GM19468 (cell line): ENCODE measurements around the gene ACADSB.

Experiments
- ATAC-seq: cut with Tn5 transposase; IDR thresholded peaks from one replicate; pipeline ENCODE4 v1.9.1; 2021; ENCODE audit warnings: mild to moderate bottlenecking, moderate library complexity, moderate number of reproducible peaks; ENCODE audit not compliant: unreplicated experiment; ENCODE audit errors: extremely low read depth

The ACADSB gene

DNA sequence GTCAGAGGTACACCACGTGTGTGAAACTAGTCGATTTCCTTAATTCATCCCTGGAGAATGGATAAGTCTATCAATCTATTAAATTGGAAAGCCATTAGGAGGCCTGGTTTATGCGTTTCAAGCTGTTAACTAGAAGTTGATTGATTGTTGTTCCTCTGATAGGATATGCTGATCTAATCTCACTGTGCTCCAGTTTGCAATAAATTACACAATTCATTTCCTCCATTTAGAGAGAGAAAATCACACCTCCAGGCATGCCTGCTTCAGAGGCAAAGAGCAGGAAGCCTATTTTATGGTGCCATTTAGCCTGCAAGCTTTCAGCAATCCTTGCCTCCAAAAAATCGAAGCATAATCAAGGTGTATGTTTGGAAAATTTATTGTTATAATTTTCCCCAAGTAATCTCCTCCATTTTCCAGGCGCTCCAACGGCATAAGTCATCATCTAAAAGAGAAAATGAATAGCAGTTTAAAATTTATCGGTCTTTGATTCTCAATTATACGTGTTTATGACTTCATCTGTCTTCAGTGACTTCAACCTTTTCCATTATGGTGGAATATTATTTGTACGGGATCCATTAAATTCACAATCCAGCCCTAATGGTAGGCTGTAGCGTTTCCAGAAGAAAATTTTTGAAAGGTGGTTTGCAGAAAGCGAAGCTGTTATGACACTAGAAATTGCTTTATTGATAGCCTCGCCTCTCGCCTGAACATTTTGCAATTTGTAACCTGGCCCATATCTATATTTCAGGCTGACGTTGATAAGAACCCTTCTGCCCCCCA lies 84.0 kb downstream of the ACADSB start:
- ATAC-seq, result no peak

DNA sequence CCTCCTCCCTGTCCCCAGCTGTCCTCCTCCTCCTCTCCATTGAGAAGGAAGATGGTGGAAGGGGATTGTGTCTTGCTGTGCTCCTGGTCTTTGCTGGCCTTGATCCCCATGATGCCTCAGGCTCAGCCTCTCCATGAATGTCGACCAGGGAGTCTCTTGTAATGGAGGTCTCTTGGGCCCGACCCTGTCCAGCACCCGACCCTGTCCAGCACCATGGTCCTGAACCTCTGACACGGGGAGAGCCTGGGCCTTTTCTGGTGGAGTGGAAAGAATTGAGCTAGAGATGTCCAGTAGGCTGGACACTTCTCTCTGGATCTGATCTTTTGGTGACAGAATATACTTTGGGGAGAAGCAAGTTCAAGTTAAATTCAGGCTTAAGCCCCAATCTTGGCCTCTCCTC lies 84.7 kb downstream of the ACADSB start:
- ATAC-seq, result no peak

DNA sequence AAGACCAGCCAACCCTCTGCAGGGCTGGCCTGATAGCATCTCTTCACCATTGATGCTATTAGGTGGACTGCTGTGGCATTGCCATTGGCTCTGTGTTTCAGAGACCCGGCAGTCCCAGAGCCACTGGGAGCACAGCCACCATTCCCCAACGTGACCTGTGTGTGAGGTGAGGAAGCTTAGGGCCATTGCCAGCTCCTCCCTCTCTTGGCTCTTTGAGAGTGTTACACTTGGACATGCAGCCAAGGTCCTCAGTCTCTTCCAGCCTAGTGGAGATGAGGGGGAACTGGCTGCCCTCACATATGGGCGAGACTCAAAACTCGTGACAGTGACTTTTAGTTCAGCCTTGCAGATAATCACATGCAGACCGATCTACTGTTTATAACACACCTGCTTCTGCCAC lies 87.6 kb downstream of the ACADSB start:
- no peak for ATAC-seq

DNA sequence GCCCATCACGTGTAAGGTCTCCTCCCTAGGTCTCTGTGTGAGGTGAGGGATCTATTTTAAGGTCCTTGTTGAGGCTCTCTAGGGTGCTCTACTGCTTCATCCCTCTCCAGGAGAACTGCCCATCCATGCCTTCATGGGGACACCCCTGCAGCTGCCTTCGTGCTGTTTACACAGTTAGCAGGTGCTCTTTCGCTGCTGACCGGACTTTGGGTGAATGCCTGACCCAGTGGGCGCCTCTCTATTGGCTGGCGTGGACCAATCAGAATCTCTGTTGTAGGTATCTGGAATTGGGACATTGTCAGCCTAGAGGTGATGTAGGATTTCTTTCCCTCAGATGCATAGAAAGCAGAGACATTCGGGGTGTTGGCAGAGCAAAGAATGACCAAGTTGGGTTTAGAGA lies 88.2 kb downstream of the ACADSB start:
- no peak for ATAC-seq

DNA sequence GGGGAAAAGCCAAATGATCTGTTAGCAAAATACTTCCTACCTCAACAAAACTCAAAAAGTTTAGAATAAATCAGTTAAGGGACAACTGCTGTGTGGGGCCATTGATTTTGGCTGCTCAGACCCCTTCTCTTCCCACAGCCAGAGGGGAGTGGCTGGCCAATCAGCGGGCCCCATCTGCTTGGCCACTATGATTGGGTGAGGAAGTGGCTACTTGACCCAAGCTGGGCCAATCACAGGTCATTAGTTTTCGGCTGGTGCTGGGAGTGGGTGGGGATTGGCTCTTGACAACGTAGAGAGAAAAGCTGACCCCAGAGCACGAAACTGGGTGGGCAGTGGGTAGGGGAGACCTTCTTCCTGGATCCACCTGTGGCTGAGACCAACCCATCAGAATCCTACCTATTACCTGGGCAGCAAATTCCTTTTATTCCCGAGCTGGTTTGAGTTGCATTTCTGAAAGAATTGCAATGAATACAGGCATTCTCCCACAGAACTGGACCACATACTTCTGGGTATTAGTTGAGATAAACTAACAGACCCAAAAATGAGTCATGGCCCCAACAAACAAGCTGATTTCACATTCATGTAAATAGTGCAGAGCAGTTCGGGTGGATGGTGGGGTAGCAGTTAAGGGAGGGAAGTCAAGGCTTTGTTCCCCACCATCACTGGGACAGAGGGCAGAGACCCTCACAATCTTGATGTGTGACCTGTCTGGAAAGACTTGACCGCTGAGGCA lies 91.4 kb downstream of the ACADSB start:
- ATAC-seq, result no peak

DNA sequence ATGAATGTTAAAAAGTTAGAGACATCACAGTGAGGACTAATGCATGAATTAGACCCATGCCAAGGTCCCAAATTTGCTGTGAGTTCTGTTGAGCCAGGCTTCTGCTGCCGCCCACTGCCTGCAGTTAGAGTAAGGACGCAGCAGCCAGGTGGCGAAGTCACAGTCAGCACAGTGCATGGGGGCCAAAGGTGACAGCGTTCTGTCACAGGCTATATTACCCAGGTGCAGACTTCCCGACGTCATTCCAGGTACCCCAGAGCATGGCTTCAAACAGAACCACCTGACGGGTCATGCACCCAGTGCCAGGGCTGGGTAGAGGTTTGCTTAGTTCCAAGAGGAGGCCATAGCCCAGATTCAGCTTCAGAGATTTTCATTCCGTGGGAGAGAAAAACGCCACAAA lies 93.1 kb downstream of the ACADSB start:
- ATAC-seq, result no peak

DNA sequence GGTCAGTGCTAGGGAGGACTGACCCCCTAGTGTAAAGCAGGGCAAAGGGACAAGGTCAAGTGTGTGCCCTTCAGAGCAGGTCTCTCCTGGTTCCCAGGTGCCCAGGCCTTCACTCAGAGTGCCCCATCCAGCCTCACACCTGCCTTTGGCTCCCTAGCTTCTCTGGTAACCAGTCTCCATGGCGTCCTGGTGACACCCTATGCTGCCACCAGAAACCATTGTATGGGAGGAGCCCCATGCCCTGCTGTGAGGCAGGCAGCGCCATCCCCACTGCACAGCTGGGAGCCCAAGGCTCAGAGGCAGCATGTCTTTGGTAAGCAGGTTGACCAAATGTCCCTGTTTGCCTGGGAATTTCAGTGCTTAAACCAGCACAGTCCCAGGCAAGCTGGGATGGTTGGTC lies 93.9 kb downstream of the ACADSB start:
- no peak for ATAC-seq

DNA sequence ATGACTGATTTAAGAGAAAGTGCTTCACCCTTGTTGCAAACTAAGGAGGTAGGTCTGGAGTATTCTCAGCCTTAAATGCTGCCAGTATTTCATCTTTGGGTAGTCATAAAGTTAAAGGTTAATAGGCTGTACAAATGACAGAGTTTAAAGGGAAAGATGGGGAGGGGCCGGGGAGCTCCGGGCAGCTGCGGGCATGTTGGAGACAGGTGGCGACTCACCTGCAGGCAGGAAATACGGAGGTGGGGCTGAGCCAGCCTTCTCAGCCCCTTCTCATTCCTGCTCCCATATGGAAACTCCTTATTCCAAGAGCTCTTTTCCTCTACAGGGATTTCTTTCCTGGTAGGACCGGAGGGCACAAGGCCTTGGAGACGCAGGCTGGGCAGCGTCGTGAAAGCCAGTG lies 95.1 kb downstream of the ACADSB start:
- ATAC-seq, result no peak
